Measurements from ENCODE around the gene LANCL3.
"Not testable (repeated sequence)": the region's sequence is repeated elsewhere in the genome, so short reads cannot be mapped to it uniquely, and the experiment has no call there.

GRCh38 chrX:37565254-37565653, 6.2 kb upstream of the LANCL3 start:
- TF ChIP-seq POLR2A, CTCF (IDR thresholded peaks at IDR 0.05): not testable (repeated sequence)
